Measurements from ENCODE around the gene CHD2.

- TF ChIP-seq CTCF (IDR thresholded peaks at IDR 0.05 in 2 of 3, conservative IDR thresholded peaks at IDR 0.05 in 1 of 3; ENCODE audit: control insufficient read depth in 2 of 3, extremely low read depth in 1 of 3, insufficient read depth in 1 of 3, low read depth in 3 of 3, low read length in 3 of 3) (no peak), FOS (IDR thresholded peaks at IDR 0.05; ENCODE audit: borderline replicate concordance, extremely low read depth, insufficient read length) (no peak), EP300 (IDR thresholded peaks at IDR 0.05; ENCODE audit: borderline replicate concordance in 1 of 2, control insufficient read depth in 1 of 2, low read depth in 2 of 2, low read length in 2 of 2) (no peak), ZBTB40 (IDR thresholded peaks at IDR 0.05; ENCODE audit: borderline replicate concordance) (no peak), MAX (IDR thresholded peaks at IDR 0.05; ENCODE audit: low read depth, low read length) (no peak), BHLHE40 (IDR thresholded peaks at IDR 0.05; ENCODE audit: borderline replicate concordance in 1 of 2, low read depth in 2 of 2, low read length in 1 of 2) (no peak), CUX1 (IDR thresholded peaks at IDR 0.05; ENCODE audit: insufficient replicate concordance, low read depth, low read length) (no peak)
These were observed 52.3 kb downstream of the CHD2 start for GRCh38 chr15:92952458-92952850.

All from GM12878 (cell line).